OCI-LY7 (cell line): ENCODE results near the gene PROM2. TPM values are rescaled to one million over a fixed set of nuclear protein-coding genes. Genes with fewer than 3 reads are reported as not detected.

Source experiments
- BruUV-seq: library from RNA; stranded (reverse); fragments of 400-500 nt; replicated peaks from 2 replicates; lab custom pipeline; 2021; lab: Mats Ljungman, UMichigan
- CTCF ChIA-PET: fragments of 300-600 bp; sonication (Branson Sonifier 250); formaldehyde crosslinking; loops from one replicate; lab custom pipeline; 2022; ENCODE audit warnings: antibody characterized with exemption; ENCODE audit not compliant: unreplicated experiment; lab: Charles Lee
- POLR2A ChIA-PET: fragments of 300-600 bp; sonication (Branson Sonifier 250); formaldehyde crosslinking; loops from one replicate; lab custom pipeline; 2022; ENCODE audit warnings: antibody characterized with exemption; lab: Charles Lee
- DNase-seq: peaks from one replicate; pipeline ENCODE4 v3.0.0-alpha.2; 2015; ENCODE audit warnings: low spot score
- H2AFZ ChIP-seq: fragments of 200-600 bp; sonication (generic), shearing (Covaris generic); 2 replicates; pipeline ENCODE4 v1.6.1; 2014; ENCODE audit warnings: mild to moderate bottlenecking, antibody characterized with exemption, low read length, moderate library complexity
- H3K27ac ChIP-seq: fragments of 200-600 bp; sonication (generic); 2 replicates; pipeline ENCODE4 v1.5.1; 2014; ENCODE audit warnings: mixed run types, low read depth, mild to moderate bottlenecking, moderate library complexity, low read length, inconsistent platforms; ENCODE audit not compliant: poor library complexity, severe bottlenecking
- H3K36me3 ChIP-seq: fragments of 200-600 bp; sonication (generic); 2 replicates; pipeline ENCODE4 v1.6.1; 2014; ENCODE audit warnings: mild to moderate bottlenecking, antibody characterized with exemption, low read length, moderate library complexity, mixed read lengths; ENCODE audit not compliant: insufficient read depth
- H3K4me1 ChIP-seq: fragments of 200-600 bp; sonication (generic); 2 replicates; pipeline ENCODE4 v1.5.1; 2014; ENCODE audit warnings: mild to moderate bottlenecking, low read length; ENCODE audit not compliant: insufficient read depth, poor library complexity, severe bottlenecking
- H3K4me2 ChIP-seq: fragments of 200-600 bp; sonication (generic); 2 replicates; pipeline ENCODE4 v1.6.1; 2014; ENCODE audit warnings: mild to moderate bottlenecking, low read length
- H3K4me3 ChIP-seq: fragments of 200-600 bp; sonication (generic); 2 replicates; pipeline ENCODE4 v1.5.1; 2014; ENCODE audit warnings: mild to moderate bottlenecking, low read depth, low read length; ENCODE audit not compliant: poor library complexity, severe bottlenecking
- H3K79me2 ChIP-seq: fragments of 200-600 bp; sonication (generic); 2 replicates; pipeline ENCODE4 v1.6.1; 2016; ENCODE audit warnings: low read depth, mild to moderate bottlenecking, low read length, moderate library complexity, mixed read lengths; ENCODE audit not compliant: insufficient read depth
- H3K9me2 ChIP-seq: fragments of 200-600 bp; sonication (generic); 2 replicates; pipeline ENCODE4 v1.6.1; 2016; ENCODE audit warnings: mild to moderate bottlenecking, low read length, mixed read lengths; ENCODE audit not compliant: insufficient read depth
- H3K9me3 ChIP-seq: fragments of 200-600 bp; sonication (generic); 2 replicates; pipeline ENCODE4 v1.6.1; 2014; ENCODE audit warnings: mild to moderate bottlenecking, mixed run types, low read length, mixed read lengths
- H4K20me1 ChIP-seq: fragments of 200-600 bp; sonication (generic); 2 replicates; pipeline ENCODE4 v1.6.1; 2014; ENCODE audit warnings: mild to moderate bottlenecking, antibody characterized with exemption, low read length, moderate library complexity, mixed read lengths; ENCODE audit not compliant: insufficient read depth
- EZH2phosphoT487 ChIP-seq: fragments of 200-600 bp; sonication (generic); IDR thresholded peaks from 2 replicates; pipeline ENCODE4 v1.6.1; 2018; ENCODE audit warnings: low read depth, borderline replicate concordance, mild to moderate bottlenecking, mixed run types, antibody characterized with exemption, low read length, moderate library complexity, mixed read lengths
- intact Hi-C: fragments of 100-400 bp; cut with micrococcal nuclease; formaldehyde crosslinking; loops from one replicate; pipeline ENCODE4 v1.10.0; 2022; ENCODE audit not compliant: unreplicated experiment
- total RNA-seq, 2 experiments: library from RNA; depleted of rRNA in 1 of 2; stranded (reverse); fragments of >200 nt in 1 of 2; shearing (Covaris generic) in 1 of 2; gene quantifications; 2 replicates each; pipeline ENCODE4 v1.2.3, GENCODE V29; 2014 to 2022
- TF ChIP-seq, protein P1 (sequence below): fragments of 200-600 bp; sonication (generic); conservative IDR thresholded peaks from 2 replicates; pipeline ENCODE4 v1.5.1; 2014; ENCODE audit warnings: mild to moderate bottlenecking, antibody characterized with exemption, low read length, moderate library complexity, mixed read lengths

PROM2 gene
- total RNA-seq, 2 experiments from 2014 or later = 0.47 TPM; not detected in 1

DNA sequence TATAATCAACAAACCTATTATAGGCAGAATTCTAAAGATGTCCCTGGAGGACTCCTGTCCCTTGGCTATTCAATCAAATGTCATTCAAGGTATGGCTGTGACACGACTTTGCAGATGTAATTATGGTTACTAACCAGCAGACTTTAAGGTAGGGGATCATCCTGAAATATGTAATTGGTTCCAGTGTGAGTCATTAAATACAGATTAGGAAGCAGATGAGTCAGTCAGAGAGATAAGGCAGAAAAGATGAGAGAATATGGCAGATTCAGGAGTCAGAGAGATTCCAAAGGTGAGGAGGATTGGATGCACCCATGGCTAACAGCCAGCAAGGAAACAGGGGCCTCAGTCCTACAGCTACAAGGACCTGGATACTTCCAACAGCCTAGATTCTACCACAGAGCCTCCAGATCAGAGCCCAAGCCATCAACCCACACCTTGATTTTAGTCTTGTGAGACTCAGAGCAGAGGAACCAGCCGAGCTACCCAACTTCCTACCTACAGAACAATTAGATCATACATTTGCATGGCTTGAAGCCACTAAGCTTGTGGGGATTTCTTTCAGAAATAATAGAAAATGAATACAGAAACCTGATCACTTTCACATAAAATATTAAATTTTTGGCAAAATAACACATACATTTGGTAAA, 11.2 kb upstream of the PROM2 start:
- Histone ChIP-seq H4K20me1 (no peaks in the 10 kb centered on the region), H2AFZ (no peak overlapping the region), H3K4me3 (no peak overlapping the region), H3K79me2 (no peaks in the 10 kb centered on the region), H3K4me1 (no peaks in the 10 kb centered on the region), H3K9me3 (no peaks in the 10 kb centered on the region), H3K36me3 (no peaks in the 10 kb centered on the region), H3K4me2 (no peak overlapping the region), H3K9me2 (no peaks in the 10 kb centered on the region), H3K27ac (no peak overlapping the region)
- DNase-seq = no peak
- intact Hi-C loops = no loop called here
- no TSS peak for BruUV-seq
- TF ChIP-seq, protein P1, sequence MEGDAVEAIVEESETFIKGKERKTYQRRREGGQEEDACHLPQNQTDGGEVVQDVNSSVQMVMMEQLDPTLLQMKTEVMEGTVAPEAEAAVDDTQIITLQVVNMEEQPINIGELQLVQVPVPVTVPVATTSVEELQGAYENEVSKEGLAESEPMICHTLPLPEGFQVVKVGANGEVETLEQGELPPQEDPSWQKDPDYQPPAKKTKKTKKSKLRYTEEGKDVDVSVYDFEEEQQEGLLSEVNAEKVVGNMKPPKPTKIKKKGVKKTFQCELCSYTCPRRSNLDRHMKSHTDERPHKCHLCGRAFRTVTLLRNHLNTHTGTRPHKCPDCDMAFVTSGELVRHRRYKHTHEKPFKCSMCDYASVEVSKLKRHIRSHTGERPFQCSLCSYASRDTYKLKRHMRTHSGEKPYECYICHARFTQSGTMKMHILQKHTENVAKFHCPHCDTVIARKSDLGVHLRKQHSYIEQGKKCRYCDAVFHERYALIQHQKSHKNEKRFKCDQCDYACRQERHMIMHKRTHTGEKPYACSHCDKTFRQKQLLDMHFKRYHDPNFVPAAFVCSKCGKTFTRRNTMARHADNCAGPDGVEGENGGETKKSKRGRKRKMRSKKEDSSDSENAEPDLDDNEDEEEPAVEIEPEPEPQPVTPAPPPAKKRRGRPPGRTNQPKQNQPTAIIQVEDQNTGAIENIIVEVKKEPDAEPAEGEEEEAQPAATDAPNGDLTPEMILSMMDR = no peak
- TF ChIP-seq EZH2phosphoT487 = no peak
- ChIA-PET POLR2A (interaction anchor here (0.6 kb wide), 1 partner anchor 178 kb away, joined by 4 read pairs; no protein-coding TSS in a partner anchor), CTCF (no interaction called here)

DNA sequence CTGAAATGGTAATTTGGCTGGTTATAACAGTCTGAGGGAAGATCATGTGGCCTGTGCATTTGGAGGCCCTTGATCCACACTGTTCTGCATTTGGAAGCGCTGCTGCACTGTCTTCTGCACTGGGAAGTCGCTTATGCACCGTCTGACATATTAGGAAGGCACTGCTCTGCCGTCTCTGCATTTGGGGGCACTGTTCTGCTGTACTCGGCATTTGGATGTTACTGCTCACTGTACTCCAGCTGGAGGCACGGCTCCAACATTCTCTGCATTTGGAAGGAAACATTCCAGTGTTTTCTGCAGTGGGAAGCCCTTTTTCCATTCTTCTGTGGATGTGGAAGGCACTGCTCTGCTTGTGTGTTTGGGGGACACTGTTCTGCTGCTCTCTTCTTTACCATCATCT, 9.6 kb upstream of the PROM2 start:
- Histone ChIP-seq H4K20me1 (no peaks in the 10 kb centered on the region), H3K9me2 (no peaks in the 10 kb centered on the region), H3K4me1 (no peaks in the 10 kb centered on the region), H3K27ac (no peak overlapping the region), H3K36me3 (no peaks in the 10 kb centered on the region), H3K4me3 (no peak overlapping the region), H3K79me2 (no peaks in the 10 kb centered on the region), H3K4me2 (no peak overlapping the region), H3K9me3 (no peaks in the 10 kb centered on the region), H2AFZ (no peak overlapping the region)
- no TSS peak for BruUV-seq
- CTCF ChIA-PET = no interaction called here
- no peak for TF ChIP-seq EZH2phosphoT487
- TF ChIP-seq, protein P1 = no peak
- intact Hi-C loops = no loop called here
- POLR2A ChIA-PET = no interaction called here
- DNase-seq = no peak

DNA sequence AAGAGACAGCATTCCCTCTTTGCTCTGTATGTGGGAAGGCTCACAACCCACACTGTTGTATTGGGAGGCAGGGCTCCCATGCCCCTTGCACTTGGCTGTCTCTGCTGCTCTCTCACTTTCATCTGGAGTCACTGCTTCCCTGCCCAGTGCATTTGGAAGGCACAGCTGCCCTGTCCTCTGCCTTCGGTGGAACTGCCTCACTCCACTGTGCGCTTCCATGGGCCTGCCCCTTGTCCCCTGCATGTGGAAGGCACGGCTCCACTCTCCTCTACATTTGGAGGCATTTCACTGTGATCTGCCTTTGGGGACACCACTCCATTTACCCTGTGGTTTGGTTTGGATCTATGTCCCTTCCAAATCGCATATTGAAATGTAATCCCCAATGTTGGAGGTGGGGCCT, 9.1 kb upstream of the PROM2 start:
- Histone ChIP-seq H3K79me2 (no peaks in the 10 kb centered on the region), H3K36me3 (no peaks in the 10 kb centered on the region), H3K9me2 (no peaks in the 10 kb centered on the region), H3K27ac (no peak overlapping the region), H3K4me3 (no peak overlapping the region), H3K9me3 (no peaks in the 10 kb centered on the region), H3K4me1 (no peaks in the 10 kb centered on the region), H4K20me1 (no peaks in the 10 kb centered on the region), H3K4me2 (no peak overlapping the region), H2AFZ (no peak overlapping the region)
- BruUV-seq = no TSS peak
- intact Hi-C loops = no loop called here
- no peak for DNase-seq
- ChIA-PET POLR2A (no interaction called here), CTCF (no interaction called here)
- TF ChIP-seq, protein P1 = no peak
- no peak for TF ChIP-seq EZH2phosphoT487
